Daoy (cell line): ENCODE data around the gene PDYN. TPM values are rescaled to one million over a fixed set of nuclear protein-coding genes. Genes with fewer than 3 reads are reported as not detected.
"Not testable (repeated sequence)": the region's sequence is repeated elsewhere in the genome, so short reads cannot be mapped to it uniquely, and the experiment has no call there.

ENCODE experiments used
- DNase-seq: peaks from one replicate; pipeline ENCODE4 v3.0.0-alpha.2; 2015; ENCODE audit warnings: low read depth
- total RNA-seq: library from RNA; depleted of rRNA; stranded (reverse); fragments of >200 nt; shearing (Covaris generic); gene quantifications from 2 replicates; pipeline ENCODE4 v1.2.3, GENCODE V29; 2014; rRNA removed

The PDYN gene
- total RNA-seq: not detected in 2 replicates

DNA sequence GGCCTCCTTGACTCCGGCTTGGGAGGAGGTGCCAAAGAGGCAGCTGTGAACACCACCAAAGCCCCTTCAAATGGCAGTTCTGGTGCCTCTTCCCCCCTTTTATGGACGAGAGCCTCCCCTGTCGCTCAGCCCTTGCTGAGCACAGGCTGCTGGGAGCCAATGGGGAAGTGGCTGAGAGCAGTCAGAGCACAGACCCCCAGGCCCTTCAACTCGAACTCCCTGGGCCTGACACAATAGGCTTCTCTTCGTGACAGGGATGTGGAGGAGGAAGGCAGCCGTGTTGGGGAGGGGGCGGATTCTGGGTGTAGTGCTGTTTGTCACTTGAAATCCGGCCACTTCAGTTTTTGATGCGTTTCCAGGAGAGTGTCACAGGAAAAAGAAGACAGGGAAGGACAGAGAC, at the start of gene PDYN:
Gene PDYN, minus strand, starts transcription at position 73 of the 400 bp plus-strand sequence. CDS start 10,974 bp downstream, outside the sequence.
- no peak for DNase-seq

DNA sequence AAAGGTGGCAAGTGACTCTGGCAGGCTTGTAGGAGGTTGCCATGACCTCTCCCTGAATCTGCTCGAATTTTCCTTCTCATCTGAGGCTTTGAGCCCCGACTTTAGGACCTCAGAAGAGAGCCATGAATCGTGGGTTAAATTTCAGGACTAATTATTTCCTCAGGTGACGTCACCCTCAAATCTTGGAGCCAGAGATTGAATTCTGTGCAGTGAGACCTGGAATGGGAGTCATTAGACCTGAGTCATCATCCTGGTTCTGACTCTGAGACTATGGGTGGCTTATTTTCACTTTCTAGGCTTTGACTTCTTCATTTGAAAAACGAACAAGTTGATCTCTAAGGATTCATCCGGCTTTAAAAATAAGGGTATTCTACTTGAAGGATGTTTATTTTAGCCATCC, 48.5 kb upstream of the PDYN start:
- peak; percentile 76 for DNase-seq

DNA sequence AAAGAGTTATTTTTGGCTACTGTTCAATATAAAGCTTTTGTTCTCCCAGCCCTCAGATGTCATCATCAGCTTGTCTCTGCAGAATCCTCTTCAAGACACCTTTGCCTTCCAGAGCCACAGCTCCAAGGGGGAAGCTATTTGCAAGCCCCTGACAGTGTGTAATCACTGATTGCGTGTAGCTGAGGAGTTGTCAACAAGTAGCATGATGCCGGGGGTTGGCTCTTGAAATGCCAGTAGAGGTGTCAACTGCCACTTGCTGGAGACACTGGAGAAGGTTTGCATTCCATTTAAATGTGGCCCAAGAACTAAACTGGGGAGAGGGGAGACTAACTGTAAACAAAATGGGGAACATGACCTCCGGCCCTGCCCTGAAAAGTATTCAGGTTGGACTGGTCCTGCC, 44.3 kb upstream of the PDYN start:
- DNase-seq: no peak

DNA sequence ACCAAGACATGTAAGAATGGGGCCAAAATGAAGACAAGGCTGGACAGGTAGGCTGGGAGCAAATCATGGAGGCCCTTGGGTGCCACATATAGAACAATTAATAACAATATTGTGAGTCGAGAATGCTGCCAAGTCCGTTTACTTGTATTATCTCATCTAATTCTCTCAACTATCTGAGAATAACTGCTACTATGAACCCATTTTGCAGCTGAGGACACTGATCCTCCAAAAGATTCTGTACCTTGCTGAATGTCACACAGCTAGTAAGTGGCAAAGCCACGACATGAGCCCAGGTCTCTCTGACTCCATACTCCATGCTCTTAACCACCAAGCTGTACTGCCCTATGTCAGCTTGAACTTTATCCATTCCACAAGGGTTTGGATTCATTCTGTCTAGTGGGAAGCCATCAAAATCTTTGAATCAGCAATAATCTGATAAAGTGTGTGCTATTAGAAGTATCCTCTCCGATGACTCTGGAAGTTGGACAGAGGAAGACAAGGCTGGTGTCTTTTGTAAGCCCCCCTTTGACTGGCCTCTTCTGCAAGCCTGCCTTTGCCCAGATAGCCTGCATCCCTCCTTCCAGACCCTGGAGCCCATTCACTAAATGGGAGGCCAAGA, 43.5 kb upstream of the PDYN start:
- no peak for DNase-seq

DNA sequence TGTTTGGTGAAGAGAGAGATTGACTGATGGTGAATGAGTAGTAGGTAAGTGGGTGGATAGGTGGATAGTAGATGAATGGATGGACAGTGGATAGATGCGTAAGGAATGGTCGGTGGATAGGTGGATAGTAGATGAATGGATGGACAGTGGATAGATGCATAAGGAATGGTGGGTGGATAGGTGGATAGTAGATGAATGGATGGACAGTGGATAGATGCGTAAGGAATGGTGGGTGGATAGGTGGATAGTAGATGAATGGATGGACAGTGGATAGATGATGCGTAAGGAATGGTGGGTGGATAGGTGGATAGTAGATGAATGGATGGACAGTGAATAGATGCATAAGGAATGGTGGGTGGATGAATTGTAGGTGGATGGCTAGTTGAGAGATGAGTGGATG, 42.5 kb upstream of the PDYN start:
- DNase-seq: not testable (repeated sequence)

DNA sequence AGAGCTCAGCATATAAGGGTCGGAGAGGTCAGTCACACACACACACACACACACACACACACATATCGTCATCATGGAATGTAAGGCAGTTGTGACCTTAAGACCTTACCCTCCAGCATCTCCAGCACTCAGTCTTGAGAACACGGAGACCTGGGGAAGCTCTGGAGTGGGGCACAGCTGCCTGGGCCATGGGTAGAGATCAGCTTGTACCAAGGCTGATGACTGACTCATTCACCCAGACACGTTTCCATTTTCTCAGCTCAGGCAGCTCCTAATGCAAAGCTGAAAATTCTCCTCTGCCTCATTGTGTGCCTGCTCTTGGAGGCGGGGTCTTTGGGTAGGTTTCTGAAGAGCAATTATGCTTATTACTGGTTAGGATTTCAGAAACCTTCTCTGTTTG, 38.3 kb upstream of the PDYN start:
- DNase-seq: no peak

DNA sequence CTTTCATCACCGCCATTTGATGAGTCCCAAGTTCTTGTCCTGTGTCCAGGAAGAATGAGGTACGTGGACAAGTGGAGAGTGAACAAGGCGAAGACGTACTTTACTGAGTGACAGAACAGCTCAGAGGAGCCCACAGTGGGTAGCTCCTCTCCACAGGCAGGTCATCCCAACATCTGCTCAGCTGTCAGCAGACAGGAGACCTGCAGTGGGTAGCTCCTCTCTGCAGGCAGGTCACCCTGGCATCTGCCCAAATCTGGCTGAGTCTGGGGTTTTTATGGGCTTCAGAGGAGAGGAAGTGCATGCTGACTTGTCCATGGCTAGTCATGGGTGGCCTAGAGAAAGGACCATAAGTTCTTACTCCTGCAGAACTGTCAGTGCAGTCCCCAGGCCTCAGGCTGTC, 32.7 kb upstream of the PDYN start:
- DNase-seq: no peak

DNA sequence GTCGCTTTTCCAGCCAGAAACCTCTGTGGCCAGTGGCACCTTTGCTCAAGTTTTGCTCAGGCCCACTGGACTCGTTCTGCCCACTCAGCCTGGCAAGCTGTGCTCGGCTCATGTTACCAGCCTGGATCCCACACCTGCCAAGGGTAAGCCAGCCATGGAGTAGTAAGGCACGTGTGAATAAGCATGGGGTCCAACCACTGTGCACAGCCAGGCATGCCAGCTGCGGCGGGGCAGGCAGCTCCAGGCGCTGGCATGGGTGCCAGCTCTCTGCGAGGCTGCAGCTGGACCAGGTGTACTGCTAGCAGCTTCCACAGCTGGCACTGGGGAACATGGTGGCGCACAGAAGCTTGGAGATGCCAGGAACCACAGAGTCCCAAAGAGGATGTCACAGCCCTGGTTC, 32.1 kb upstream of the PDYN start:
- no peak for DNase-seq

DNA sequence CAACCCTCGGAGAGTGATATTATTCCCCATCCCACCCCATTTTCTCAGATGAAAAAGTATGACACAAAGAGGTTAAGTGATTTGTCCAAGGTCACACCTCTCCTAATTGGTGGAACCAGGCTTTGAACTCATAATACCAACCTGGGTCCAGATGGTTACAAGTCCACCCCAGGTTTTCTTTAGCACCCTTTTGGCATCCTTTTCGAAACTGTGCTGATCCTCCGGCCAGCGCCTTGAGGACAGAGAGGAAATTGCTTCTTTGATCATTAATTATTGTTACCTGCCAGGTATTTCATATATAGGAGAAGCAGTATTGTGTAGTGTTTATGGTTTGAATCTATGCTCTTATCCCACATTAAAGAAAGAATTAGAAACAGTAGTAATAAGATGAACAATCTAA, 29.3 kb upstream of the PDYN start:
- DNase-seq: no peak

DNA sequence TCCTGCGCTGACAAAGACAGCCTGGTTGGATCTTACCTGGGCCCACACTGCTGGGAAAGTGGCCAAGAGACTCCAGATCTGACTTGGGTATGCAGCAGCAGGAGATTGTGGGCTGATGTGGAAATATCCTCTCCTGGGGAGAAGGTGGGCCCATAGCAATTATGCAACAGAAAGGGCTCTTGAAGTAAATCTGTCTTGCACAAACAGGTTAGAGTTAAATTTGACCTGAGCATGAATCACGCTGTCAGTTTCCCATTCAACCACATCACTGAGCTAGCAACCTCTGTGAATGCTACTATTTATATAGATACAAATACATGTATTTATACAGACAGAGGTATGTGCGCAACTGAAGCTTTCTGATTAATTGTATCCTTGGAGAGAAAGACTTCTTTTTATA, 28.3 kb upstream of the PDYN start:
- DNase-seq: no peak

DNA sequence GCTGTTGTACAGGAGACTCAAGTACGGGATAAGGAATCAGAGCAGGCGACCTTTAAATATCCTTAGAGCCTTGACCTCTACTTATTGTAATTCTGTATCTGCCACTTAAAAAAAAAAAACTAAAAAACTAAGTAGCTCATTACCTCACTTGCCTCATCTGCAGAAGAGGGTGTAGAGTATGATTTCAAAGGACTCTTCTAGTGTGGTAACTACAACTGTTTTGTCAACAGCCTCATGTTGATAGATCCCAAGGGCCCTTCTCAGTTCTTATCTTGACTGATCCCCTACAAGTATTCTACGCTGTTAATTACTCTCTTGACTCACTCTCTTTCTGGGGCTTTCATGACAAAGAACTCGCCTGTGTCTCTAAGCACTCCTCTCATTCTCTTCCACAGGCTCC, 16.7 kb upstream of the PDYN start:
- DNase-seq: no peak

DNA sequence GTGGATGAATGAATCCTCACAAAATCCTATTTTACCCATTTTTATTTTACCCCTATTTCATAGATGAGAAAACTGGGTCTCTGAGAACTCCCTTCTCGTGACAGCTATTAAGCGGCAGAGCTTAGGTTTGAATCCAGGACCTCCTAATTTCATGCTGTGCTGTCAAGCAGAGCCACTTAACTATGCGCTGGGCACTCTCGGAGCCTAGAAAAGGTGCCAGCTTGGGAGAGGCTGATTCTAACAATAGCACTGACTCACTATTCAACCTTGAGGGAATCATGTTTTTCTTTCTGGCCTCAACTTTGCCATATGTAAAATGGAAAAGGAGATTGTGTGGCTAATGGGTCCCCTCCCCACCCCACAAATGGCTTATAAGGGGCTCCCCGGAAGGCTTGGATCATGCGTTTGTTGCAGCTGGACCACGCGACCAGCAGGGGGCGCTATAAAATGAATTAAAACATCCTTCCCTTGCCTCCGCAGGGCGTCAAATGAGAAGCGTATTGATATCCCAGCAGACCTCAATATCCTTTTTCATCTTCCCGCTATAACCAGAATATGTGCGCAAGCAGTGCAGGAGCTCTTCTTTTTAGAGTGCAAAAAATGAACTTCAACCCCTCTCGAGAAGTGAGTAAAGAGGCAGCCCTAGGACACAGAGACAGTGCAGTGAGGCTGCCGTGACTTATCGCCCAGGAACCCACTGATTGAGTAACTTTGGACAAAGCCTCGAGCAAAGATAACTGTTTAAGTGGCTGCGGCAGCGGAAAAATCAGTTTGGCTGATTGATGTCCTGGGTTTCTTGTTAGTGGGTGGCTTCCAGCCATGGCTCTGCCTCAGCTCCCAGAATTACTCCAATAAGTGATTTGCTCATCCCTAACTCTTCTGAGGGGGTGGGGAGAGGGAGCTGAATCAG, 12.8 kb upstream of the PDYN start:
- DNase-seq: peak; percentile 41

DNA sequence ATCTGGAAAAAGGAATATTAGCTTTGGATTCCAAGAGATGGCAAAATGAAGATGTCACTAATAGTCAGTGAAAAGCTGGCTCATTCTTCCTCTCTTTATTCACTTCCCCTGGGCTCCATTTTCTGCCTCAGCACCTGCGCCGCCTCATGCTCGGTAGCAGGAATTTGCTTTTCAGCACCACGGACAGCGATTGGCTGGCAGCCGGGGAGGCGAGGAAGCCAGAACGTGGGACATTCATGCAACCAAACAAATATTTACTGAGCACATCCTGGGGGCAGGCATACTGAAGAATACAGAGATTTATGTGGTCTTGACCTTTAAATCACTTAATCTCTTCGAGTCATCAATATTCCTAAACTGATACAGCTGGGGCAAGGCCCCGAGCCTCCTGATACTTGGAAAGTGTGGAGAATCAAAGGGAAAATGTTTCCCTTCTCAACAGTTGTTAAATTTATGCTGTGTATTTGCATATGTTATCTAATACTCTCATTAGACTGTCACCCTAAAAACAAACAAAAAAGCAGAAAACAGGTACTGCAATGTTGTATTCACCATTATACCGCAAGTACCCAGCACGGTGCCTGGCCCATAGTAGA, 12.1 kb upstream of the PDYN start:
- DNase-seq: peak; percentile 65

DNA sequence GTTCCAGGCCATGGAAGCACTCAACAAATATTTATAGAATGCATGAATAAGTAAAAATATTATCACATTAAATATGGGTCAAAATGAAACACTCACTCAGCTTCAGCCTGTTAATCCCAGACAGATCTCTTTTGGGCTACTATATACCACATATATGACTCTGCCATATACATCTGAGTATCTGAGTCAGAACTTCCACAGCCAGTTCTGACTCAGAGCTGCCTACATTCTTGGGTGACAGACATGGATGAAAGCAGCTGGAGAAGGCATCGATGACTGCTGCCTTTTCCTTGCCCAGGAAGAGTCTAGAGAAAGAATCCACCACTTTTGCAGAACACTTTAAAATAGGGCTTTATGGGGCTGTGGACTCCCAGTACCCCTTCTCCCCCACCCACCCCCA, 11.5 kb upstream of the PDYN start:
- DNase-seq: peak; percentile 34

DNA sequence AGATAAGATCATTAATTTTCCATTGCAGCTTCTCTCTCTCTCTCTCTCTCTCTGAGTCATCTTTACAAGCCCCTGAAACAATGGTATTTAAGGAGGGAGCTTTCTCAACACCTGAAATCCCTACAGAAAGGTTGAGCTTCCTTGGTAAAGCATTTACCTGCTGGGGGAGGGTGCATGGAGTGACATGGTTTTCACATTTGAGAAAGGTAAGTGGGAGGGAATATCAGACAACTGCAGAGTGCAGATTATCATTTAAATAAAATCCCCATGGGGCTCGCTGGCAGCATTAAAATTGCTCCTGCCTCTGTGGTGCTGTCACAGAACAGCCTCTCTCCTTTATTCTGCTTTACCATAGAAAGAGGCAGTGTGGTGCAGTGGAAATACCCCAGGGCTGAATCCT, 10.3 kb upstream of the PDYN start:
- no peak for DNase-seq

DNA sequence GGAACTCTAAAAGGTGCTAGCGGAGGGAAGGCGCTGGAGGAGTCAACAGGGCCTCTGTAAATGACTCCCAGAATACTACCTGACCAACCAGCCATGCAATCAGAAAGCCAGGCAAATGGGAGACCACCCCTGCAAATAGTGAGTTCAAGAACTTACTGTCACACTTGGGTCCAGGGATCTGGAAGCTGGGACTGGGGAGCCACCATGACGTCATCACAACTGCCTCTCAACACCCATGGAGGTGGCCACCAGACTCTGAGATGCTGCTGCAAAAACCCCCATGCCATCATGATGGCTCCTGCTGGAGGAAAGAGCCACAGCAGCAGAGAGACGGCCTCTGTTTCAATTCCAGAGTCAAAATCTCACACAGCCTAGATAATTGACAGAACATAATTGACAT, 8.5 kb upstream of the PDYN start:
- DNase-seq: no peak

DNA sequence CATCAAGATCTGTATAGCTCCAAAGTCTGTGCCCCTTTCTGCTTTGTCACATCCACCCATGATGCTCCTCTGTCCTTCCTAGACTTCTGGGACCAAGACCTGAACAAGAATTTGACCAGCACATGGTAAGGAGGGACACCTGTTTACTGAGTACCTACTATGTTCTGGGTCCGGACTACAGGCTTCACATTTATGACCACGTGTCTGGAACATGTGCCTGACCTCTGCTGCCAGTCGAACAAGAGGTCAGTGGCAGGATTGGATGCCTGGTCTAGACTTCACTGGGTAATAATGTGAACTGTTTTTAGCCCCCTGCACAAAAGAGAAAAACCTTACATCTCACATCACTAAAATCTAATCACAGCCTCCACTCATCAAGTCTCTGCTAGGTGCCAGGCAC, 7.3 kb upstream of the PDYN start:
- no peak for DNase-seq

DNA sequence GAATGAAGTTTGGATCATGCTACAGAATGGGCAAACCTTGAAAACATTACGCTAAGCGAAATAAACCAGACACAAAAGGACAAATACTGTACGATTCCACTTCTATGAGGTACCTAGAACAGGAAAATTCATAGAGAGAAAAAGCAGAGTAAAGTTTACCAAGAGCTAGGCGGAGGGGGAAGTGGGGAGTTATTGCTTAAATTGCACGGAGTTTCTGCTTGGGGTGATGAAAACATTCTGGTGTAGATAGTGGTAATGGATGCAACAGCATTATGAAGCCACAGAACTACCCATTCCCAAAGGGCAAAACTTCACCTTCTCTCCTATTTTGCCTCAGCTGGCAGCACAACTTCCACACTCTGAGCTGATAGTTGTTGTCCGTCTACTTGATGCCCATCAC, 6.4 kb upstream of the PDYN start:
- DNase-seq: no peak

DNA sequence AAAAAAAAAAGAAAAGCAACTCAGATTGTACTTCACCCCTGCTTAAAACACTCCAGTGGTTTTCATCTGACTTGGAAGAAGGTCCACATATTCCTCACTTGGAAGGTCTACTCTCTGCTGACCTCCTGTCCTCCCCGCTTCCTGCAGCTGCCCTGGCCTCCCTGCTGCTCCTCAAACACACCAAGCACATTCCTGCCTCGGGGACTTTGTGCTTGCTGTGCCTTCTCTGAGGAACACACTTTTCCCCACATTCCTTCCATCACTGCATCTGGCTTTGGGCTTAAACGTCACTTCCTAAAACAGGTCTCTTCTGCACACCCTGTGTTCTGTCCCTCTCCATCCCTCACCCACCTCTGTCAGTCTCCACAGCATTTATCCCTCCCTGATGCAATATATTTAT, 4.9 kb upstream of the PDYN start:
- no peak for DNase-seq

DNA sequence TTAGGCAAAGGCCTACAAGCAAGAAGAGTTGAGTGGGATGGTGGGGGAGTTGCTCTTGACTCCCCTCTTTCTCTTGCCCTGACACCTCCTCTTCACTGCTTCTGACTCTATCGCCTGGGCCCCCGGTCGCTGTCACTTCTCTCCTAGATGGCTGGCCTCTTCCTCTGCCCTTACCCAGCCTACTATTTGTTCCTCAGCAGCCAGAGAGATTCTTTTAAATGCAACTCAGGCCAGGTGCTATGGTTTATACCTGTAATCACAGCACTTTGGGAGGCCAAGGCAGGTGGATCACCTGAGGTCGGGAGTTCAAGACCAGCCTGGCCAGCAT, 4.3 kb upstream of the PDYN start:
- DNase-seq: no peak

DNA sequence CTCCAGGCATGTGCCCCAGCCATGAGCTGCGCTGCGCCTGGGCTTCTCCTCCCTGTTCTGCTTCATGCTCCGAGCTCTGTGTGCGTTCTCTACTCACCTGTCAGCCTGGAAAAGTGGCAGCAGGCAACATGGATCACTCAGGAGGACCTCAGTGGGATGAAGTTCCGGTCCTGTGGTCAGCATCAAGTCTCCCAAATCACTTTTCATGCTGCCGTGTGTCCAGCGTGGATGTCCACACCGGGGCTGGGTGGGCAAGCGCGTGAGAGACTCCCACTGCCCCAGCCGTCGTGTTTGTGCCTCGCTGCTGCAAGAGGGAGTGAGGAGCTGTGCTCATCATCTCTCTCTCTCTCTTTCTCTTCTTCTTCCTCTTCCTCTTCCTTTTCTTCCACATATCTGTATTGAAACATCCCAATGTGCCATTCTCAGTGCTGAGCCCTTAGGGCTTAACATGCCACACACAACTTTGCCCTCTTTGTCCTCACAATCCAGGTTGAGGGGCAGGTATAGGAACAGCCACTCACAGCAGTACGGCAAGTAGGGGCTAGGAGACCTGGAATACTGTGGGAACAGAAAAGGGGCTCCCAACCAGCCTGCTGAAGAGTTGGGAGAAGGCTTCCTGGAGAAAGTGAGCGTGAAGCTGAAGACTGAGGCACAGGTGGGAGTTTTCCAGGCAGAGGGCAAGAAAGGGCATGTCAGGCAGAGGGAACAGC, 3.8 kb upstream of the PDYN start:
- DNase-seq: no peak

DNA sequence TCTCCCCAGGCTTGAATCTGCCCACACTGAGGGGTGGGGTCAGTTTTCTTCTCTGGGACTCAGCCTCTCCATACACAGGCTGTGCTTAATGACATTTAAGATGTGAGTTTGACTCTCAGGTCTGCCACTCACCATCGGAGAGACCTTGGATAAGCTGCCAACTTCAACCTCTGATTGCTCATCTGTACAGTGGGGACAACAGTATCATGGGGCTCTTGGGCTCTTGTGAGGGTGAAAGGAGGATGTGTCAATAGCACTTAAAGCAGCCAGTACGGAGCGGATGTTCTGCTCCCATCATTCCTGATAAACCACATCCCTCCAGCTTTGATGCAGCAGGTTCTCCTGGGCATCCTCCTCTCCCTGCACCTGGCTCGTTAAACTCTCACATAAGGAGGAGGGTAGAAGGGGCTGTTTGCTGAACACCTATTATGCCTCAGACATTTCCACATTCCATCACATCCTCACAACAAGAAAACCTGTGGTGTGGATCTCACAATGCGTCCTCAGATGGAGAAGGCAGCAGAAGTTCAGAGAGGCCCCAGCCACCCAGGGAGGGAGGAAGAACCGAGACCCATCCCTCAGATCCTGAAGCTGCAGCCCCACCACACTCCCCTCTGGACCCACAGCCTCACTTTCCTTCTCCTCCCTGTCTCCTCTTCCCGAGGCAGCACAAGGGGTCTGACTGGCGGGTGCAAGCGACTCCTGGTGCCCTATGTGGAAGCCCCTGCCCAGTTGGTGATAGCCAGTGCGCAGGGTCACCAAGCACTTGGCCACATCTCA, 1.9 kb upstream of the PDYN start:
- no peak for DNase-seq
